Renal cortex interstitium (tissue), 11 donors: ENCODE results near the gene BICD1. TPM values are rescaled to one million over a fixed set of nuclear protein-coding genes. Genes with fewer than 3 reads are reported as not detected.

Experiments
- DNase-seq, 11 donors: peaks; one replicate each; pipeline ENCODE4 v3.0.0-alpha.2; 2013; ENCODE audit warnings: low read depth in 9 of 11, low spot score in 4 of 11; ENCODE audit errors: extremely low read depth in 1 of 11
- polyA plus RNA-seq, 3 donors: library from polyadenylated mRNA; unstranded; fragments of 120-200 nt; gene quantifications; one replicate each; pipeline ENCODE4 v1.2.1, GENCODE V29; 2013; ENCODE audit not compliant: insufficient read length in 3 of 3

Gene BICD1
- polyA plus RNA-seq, 3 donors = 21.1 to 26.9 (median 23.3) TPM

- DNase-seq = no peak
Observed at GRCh38 chr12:32400866-32401265, 294.2 kb downstream of the BICD1 start.

DNA sequence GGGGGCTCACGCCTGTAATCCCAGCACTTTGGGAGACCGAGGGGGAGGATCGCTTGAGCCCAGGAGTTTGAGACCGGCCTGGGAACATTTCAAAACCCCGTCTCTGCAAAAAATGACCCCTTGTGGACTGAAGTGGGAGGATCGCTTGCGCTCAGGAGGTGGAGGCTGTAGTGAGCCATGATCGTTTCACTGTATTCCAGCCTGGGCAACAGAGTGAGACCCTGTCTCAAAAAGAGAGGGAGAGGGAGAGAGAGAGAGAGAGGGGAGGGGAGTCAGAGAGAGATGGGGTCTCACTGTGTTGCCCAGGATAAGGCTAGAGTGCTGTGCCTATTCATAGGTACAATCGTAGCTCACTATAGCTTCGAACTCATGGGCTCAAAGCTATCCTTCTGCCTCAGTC lies 295.5 kb downstream of the BICD1 start:
- DNase-seq = no peak

DNA sequence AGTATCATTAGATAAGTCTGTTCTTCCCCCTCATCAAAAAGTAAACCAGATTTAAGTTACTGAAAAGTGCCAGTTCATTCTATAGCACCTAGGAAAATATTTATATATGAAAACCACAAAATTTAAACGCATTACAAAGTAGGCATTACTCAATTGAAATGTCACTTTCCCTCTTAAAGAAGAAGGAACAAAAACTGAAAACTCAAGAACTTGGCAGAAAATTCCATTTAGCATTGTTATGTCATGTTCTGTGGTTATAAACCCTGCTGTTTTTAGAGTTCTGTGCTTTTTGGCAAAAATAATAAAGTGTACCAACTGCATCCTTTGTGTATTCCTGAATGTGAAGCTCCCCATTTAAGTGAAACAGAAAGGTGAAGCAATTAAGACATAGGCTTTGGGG lies 296.3 kb downstream of the BICD1 start:
- no peak for DNase-seq

GRCh38 chr12:32407795-32408194 lies 301.1 kb downstream of the BICD1 start:
- no peak for DNase-seq

GRCh38 chr12:32413412-32413811 lies 306.8 kb downstream of the BICD1 start:
- DNase-seq = no peak

- no peak for DNase-seq
Observed at GRCh38 chr12:32418221-32418620, 311.6 kb downstream of the BICD1 start.

- DNase-seq = no peak
Observed at GRCh38 chr12:32418903-32419519, 312.4 kb downstream of the BICD1 start.

DNA sequence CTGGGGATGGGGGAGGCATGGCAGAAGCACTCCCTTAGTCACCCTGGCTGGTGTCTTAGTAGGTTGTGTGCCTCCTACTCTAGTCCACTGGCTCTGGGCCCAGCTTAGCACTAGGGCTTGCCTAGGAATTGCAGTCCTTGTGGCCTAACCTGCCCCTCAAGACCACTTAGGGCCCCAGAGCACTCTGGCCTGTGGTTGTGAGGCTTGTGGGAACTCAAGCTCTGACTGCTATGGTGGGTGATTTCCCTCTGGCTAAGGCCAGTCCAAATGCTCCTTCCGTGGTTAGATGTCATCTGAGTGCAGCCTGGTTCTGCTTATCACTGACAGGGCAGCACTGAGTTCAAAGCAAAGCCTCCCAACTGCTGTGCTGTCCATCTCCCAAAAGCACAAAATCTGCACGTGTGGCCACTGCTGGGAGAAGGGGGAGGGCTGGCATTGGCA lies 312.9 kb downstream of the BICD1 start:
- no peak for DNase-seq

DNA sequence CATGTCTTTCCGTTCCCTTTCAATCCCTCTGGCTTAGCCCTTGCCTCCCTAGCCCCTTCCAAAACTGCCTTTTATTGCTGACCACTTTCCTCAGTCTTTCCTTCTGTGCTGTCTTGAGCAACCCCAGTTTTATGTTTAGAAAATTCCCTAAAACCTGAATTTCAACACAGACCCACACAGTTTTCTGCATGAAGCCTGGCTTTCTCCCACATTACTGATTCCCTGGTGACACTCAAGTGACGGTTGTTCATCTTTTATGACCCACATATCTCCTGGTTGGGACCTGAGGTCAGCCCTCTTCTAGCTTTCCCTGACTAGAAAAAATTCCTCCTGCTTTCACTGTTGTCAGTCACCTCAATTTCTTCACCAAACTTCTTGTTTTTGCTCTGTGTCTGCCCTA lies 313.7 kb downstream of the BICD1 start:
- no peak for DNase-seq

GRCh38 chr12:32423559-32423958 lies 316.9 kb downstream of the BICD1 start:
- no peak for DNase-seq

DNA sequence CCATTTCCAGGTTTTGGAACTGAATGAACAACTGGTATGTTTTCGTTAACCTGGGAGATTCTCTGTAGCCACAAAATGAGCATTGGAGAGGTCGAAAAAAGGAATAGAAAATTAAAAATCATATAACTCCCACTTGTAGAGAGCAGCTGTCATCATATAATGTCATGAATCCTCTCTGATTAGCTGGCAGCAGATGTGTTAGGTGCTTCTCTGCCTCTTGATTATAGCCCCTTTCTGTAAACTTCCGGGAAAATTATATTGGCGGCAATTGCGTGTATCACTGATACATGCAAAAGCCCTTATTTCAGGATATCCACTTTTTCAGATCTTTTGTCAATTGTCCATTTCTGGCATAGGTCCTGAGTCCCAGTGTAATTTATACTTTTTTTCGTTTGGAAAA lies 324.4 kb downstream of the BICD1 start:
- no peak for DNase-seq

Other genes starting within 250 kb of the BICD1 start
- 10 to 100 TPM; 51.1 to 58.9 (median 52.1) TPM for gene RESF1, start 147.4 kb upstream of the BICD1 start, polyA plus RNA-seq